Stimulated activated CD4-positive, alpha-beta T cell treated with anti-CD3 and anti-CD28 coated beads, Interleukin-4, amount 100 ng/mL, for 4 hours (primary cell): Measurements from ENCODE around the gene RALGPS2.
A peak's percentile ranks its signal among the peaks of the same experiment; 100 is the strongest.
"Not testable (repeated sequence)": the region's sequence is repeated elsewhere in the genome, so short reads cannot be mapped to it uniquely, and the experiment has no call there.

Experiments used
- DNase-seq, 2 experiments: peaks; one replicate each; pipeline ENCODE4 v3.0.0-alpha.2; 2020

The RALGPS2 gene

GRCh38 chr1:178725466-178726086, 532 bp downstream of the RALGPS2 start:
- DNase-seq = peak; percentile 1 to 7

- peak; percentile 26 to 69 for DNase-seq
Observed at GRCh38 chr1:178726087-178726517, 1.1 kb downstream of the RALGPS2 start.

GRCh38 chr1:178726545-178726944, 1.5 kb downstream of the RALGPS2 start:
- no peak for DNase-seq

DNA sequence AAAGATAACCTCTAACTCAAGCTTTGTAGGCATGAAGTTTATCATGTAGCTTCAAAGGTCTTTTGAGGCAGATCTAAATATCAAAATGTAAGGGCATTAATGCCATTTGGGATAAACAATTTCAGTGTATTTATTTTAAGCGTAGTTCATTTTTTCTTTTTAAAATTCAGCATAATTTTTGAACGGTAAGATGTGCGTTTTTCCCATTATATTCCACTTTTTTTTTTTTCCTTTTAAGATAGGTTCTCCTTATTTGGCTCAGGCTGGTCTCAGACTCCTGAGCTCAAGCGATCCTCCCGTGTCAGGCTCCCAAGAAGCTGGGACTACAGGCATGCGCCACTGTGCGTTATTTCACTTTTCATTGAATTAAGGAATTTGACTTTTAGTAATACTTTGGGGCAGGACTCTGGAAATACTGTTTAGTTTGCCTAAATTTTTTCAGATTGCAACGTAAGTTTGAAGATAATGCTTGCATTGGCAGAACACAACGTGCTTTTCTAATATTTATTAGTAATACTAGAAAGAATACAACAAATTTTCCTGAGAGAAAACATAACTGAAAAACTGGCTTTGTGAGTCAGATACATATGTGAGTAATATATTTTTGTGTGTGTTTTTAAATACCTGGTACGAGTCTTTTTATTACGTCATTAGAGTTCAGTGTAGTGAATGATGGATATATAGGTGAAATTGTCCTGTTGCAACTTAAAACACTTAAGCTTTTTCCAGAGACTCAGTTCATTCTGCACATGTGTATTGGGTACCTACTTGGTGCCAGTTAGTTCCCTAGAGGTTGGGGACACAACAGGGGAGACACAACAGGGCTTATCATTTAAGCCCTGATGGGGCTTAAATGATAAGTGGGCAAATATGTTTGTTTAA, 2.2 kb downstream of the RALGPS2 start:
- no peak for DNase-seq

- no peak for DNase-seq
Observed at GRCh38 chr1:178733972-178734371, 8.9 kb downstream of the RALGPS2 start.

DNA sequence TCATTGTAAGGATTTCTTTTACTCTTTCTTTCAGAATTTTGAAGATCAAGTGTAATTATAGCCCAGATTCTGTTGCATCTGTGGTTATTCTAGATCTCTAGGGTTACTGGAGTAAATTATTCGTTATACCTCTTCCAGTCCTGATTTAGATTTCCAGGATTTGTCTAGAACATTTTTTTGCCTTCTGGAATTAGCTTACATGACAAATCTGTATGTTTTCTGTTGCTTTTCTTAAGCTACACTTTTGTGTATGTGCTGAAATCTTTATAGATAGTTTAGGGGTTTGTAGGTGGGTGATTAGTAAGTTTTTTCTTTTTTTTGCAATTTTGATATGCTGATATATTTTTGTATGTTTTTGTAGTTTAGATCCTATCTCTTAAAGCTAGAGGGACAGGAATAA, 13.7 kb downstream of the RALGPS2 start:
- no peak for DNase-seq

- no peak for DNase-seq
Observed at GRCh38 chr1:178739285-178740045, 14.4 kb downstream of the RALGPS2 start.

DNA sequence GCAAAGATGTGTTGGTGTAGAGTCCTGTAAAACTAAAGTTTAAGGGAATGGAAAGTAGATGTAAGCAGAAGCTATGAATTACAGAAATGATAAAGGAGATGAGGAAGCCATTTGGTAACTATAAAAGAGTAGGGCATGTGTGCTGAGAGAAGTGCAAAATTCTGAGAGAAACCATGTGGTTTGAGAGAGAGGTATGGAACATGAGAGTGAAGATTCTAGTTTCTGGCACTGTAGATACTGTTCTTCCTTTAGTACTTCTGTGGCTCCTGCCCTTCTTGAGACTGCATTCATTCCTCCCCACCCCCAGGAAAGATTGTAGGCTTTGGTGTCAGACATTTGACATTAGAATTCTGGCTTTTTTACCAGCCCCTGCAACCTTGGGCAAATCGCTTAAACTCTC, 15.4 kb downstream of the RALGPS2 start:
- DNase-seq = no peak

DNA sequence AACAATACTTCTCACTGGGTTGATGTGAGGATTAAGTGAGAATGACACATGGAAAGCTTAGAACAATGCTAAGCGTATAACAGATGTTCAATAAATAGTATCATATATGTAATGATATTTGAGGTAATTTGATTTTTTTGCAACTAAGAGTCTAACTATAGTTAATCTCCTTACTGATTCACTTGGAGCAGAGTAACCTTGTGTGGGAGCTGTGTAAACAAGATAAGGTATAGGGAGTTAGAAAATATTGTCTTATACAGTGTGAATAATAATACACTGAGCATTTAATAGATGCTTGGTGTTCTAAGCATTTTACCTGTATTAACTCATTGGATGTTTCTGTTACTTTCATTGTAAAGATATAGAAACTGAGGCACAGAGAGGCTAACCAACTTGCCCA, 15.9 kb downstream of the RALGPS2 start:
- DNase-seq = no peak

GRCh38 chr1:178743801-178744200, 18.8 kb downstream of the RALGPS2 start:
- no peak for DNase-seq

DNA sequence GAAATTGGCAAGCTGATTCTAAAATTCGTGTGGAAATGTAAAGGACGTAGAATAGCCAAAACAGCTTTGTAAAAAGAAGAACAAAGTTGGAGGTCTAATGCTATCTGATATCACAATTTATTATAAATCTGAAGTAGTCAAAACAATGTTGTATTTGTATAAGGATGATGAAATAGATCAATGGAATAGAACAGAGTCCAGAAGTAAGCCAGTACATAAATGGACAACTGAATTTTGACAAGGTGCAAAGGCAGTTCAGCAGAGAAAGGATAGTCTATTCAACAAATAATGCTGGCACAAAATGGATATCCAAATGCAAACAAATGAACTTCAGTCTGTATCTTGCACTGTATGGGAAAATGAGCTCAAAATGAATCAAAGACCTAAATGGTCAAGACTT, 20.2 kb downstream of the RALGPS2 start:
- DNase-seq = no peak

GRCh38 chr1:178746345-178746744, 21.3 kb downstream of the RALGPS2 start:
- no peak for DNase-seq

- DNase-seq = not testable (repeated sequence)
Observed at GRCh38 chr1:178747361-178747760, 22.3 kb downstream of the RALGPS2 start.

GRCh38 chr1:178749581-178750166, 24.6 kb downstream of the RALGPS2 start:
- DNase-seq = no peak

DNA sequence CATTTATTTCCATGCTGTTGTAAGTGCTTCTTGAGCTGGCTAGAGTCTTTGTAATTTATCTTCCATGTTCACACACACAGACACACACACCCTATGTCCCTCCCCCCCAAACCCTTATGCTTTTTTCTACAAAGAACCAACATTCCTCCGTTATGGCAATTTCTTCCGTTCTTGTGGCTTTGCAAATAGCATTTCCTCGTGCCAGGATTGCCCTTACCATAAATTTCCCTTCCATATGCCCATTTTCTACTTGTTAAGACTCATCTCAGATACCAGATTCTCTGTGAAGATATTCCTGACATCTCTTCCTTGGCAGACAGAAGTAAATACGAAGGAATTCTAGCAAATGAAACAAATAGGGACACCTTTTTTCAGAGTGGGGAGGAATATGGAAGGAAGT, 26.0 kb downstream of the RALGPS2 start:
- DNase-seq = no peak

GRCh38 chr1:178752891-178753290, 27.8 kb downstream of the RALGPS2 start:
- no peak for DNase-seq

DNA sequence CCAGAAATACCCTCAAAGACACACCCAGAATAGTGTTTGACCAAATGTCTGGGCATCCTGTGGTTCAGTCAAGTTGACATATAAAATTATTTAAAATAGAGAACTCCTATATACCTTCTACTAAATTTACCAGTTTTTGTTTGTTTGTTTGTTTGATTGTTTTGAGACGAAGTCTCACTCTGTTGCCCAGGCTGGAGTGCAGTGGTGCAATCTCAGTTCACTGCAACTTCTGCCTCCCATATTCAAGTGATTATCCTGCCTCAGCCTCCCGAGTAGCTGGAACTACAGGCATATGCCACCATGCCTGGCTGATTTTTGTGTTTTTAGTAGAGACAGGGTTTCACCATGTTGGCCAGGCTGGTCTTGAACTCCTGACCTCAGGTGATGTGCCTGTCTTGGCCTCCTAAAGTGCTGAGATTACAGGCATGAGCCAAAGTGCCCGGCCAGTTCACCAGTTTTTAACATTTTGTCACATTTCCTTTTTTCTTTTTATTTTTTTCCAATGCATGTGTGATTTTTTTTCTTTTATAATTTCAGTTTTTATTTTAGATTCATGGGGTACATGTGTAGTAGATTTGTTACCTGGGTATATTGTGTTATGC, 29.7 kb downstream of the RALGPS2 start:
- not testable (repeated sequence) for DNase-seq

GRCh38 chr1:178768423-178768822, 43.4 kb downstream of the RALGPS2 start:
- no peak for DNase-seq

DNA sequence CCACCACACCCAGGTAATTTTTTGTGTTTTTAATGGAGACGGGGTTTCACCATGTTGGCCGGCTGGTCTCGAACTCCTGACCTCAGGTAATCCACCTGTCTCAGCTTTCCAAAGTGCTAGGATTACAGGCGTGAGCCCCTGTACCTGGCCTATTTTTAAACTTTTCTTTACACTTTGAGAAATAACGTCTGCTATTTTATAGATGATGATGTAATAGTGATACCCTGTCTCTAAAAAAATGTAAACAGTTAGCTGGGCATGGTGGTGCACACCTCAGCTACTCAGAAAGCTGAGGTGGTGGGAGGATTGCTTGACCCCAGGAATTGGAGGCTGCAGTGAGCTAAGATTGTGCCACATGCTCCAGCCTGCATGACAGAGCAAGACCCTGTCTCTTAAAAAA, 47.9 kb downstream of the RALGPS2 start:
- DNase-seq = no peak

GRCh38 chr1:178774263-178774662, 49.2 kb downstream of the RALGPS2 start:
- no peak for DNase-seq

DNA sequence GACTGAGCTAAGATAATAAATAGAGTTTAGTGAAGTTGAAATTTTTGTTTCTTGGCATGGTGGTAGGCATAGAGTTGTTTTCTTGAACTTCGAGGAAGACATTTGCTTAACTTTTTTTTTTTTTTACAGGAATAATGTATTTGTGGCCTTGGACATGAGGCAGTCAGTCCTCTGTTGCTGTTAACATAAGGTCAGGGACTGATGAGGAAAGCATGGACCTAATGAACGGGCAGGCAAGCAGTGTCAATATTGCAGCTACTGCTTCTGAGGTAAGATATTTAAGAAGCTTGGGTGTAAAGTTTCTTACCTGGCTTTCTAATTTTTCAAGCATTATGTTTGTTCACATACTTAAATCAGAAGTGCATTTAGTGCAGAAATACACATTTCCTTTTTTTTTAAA, 51.5 kb downstream of the RALGPS2 start:
- DNase-seq = no peak

DNA sequence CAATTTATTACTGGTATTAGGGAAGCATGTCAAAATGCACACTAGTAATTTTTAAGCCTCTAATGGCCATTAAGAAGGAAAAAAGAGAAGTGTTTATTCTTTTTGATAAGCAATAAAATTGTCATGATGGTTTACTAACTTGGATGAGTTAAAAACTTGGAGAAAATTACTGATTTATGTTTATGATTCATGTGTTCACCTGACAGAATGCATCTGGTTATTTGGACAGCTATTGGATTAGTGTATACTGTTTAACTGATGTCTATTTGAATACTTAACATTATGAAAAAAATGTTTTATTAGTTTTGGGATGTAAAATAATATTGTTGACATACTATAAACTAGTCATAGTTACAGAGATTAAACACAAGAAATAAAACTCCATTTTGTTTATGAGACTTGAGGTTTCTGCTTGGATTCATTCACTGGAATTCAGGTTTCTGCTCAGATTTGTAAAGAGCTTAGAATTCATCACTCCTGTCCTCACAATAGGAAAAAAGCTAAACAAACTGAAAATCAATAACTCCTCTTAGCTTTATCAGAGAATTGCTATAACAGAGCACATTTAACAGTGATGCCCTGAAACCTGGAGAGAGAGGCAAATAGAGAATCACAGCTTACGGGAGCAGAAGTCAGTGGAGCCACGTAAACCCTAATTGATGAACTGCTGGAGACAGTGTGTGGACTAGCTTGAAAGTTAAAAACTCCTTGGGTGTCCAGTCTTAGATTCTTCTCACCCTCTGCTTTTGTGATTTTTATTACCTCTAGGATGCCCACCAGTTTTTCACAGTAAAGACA, 56.7 kb downstream of the RALGPS2 start:
- DNase-seq = no peak
